K562 (cell line): Measurements from ENCODE around the gene SULT2B1. TPM values are rescaled to one million over a fixed set of nuclear protein-coding genes. Genes with fewer than 3 reads are reported as not detected.

ENCODE experiments used
- ATF1 ChIP-seq, 2 experiments: fragments of 450-650 bp in 1 of 2; IDR thresholded peaks; 2 replicates each; pipeline ENCODE4 v1.6.1; 2016; ENCODE audit warnings: missing compliant biosample characterization in 1 of 2, missing genetic modification characterization in 1 of 2
- CCNT2 ChIP-seq: IDR thresholded peaks from 2 replicates; pipeline ENCODE4 v1.6.1; 2011; ENCODE audit warnings: borderline replicate concordance, low read depth, mild to moderate bottlenecking, moderate library complexity, mixed read lengths, low read length; ENCODE audit not compliant: insufficient read length; ENCODE audit errors: extremely low read depth
- CREM ChIP-seq: IDR thresholded peaks from 2 replicates; pipeline ENCODE4 v1.6.1; 2014; ENCODE audit warnings: antibody characterized with exemption, low read depth
- GMEB1 ChIP-seq: fragments of 250-450 bp; sonication (Bioruptor Pico); IDR thresholded peaks from 2 replicates; pipeline ENCODE4 v1.4.0; 2020; ENCODE audit warnings: mild to moderate bottlenecking
- HEY1 ChIP-seq: fragments of 250-450 bp; sonication (Bioruptor Pico); IDR thresholded peaks from 2 replicates; pipeline ENCODE4 v1.5.0; 2020; ENCODE audit warnings: mild to moderate bottlenecking, moderate library complexity, borderline replicate concordance
- JUND ChIP-seq, 2 experiments: IDR thresholded peaks; 2 replicates in 1 of 2; 3 replicates in 1 of 2; pipeline ENCODE4 v1.6.1; 2011; ENCODE audit warnings: borderline replicate concordance in 2 of 2, low read depth in 2 of 2, low read length in 2 of 2, improper control_type of control experiment in 1 of 2, missing biosample characterization in 1 of 2, missing genetic modification characterization in 1 of 2, missing genetic modification reagents in 1 of 2
- MBD2 ChIP-seq: sonication (generic); IDR thresholded peaks from 2 replicates; pipeline ENCODE4 v1.6.1; 2016; ENCODE audit warnings: low read depth, borderline replicate concordance
- PCBP1 ChIP-seq: fragments of 200-400 bp; formaldehyde crosslinking; IDR thresholded peaks from 2 replicates; pipeline ENCODE4 v1.6.1; 2018; ENCODE audit warnings: mild to moderate bottlenecking, low read depth, low read length; ENCODE audit not compliant: poor library complexity, severe bottlenecking
- RFX7 ChIP-seq: fragments of 250-450 bp; sonication (Bioruptor Pico); IDR thresholded peaks from 2 replicates; pipeline ENCODE4 v1.5.1; 2021; ENCODE audit warnings: mild to moderate bottlenecking
- SAFB ChIP-seq: fragments of 200-400 bp; formaldehyde crosslinking; IDR thresholded peaks from 2 replicates; pipeline ENCODE4 v1.6.1; 2017; ENCODE audit warnings: low read depth, low read length, borderline replicate concordance
- SIX5 ChIP-seq, 2 experiments: IDR thresholded peaks; 2 replicates each; pipeline ENCODE4 v1.6.1; 2011; ENCODE audit warnings: low read length in 2 of 2, borderline replicate concordance in 1 of 2, low read depth in 1 of 2, mild to moderate bottlenecking in 1 of 2, moderate library complexity in 1 of 2; ENCODE audit not compliant: insufficient read depth in 1 of 2
- TBL1XR1 ChIP-seq, 2 experiments: IDR thresholded peaks; 2 replicates each; pipeline ENCODE4 v1.6.1; 2012; ENCODE audit warnings: improper control_type of control experiment in 2 of 2, low read length in 2 of 2, mild to moderate bottlenecking in 1 of 2
- TCF7L2 ChIP-seq: fragments of 150-350 bp; IDR thresholded peaks from 2 replicates; pipeline ENCODE4 v1.6.1; 2016; ENCODE audit warnings: low read depth, mild to moderate bottlenecking, low read length, moderate library complexity
- TFAP4 ChIP-seq: sonication (generic); formaldehyde crosslinking; IDR thresholded peaks from 2 replicates; pipeline ENCODE4 v1.8.0; 2022; ENCODE audit warnings: missing genetic modification reagents, mild to moderate bottlenecking, moderate library complexity, borderline replicate concordance
- XRCC5 ChIP-seq: fragments of 200-400 bp; formaldehyde crosslinking; IDR thresholded peaks from 2 replicates; pipeline ENCODE4 v1.6.1; 2017; ENCODE audit warnings: low read depth, mild to moderate bottlenecking, low read length
- polyA plus RNA-seq, 8 experiments: library from polyadenylated mRNA; depleted of rRNA in 4 of 8; stranded (reverse) in 5 of 8; unstranded in 3 of 8; fragments of >200 nt; fragmentation: Nextera tagmentation in 2 of 8; fragmentation: Illumina TruSeq in 1 of 8; extraction: Ambion mirVana in 2 of 8; extraction: Trizol in 1 of 8; gene quantifications; 2 replicates each; pipeline versions ENCODE4 v1.2.1 to v1.2.3, GENCODE V29; 2011 to 2014; ENCODE audit warnings: inconsistent platforms in 1 of 8, missing spikeins in 1 of 8
- total RNA-seq, 7 experiments: library from RNA; depleted of rRNA in 6 of 7; stranded (reverse); fragments of >200 nt in 6 of 7; fragmentation: Illumina TruSeq in 2 of 7; extraction: Trizol in 2 of 7; gene quantifications; 2 replicates each; pipeline versions ENCODE4 v1.2.1 to v1.2.3, GENCODE V29; 2011 to 2021; ENCODE audit warnings: low replicate concordance in 1 of 7
- TF ChIP-seq, protein P1 (sequence below): sonication (generic); formaldehyde crosslinking; IDR thresholded peaks from 2 replicates; pipeline ENCODE4 v1.8.0; 2022; ENCODE audit warnings: mild to moderate bottlenecking, missing genetic modification reagents
- TF ChIP-seq, protein P2 (sequence below), 2 experiments: IDR thresholded peaks; 2 replicates each; pipeline ENCODE4 v1.6.1; 2011; ENCODE audit warnings: borderline replicate concordance in 1 of 2, control low read depth in 1 of 2, low read depth in 1 of 2, low read length in 1 of 2, mild to moderate bottlenecking in 1 of 2, mixed read lengths in 1 of 2, moderate library complexity in 1 of 2; ENCODE audit not compliant: insufficient read depth in 1 of 2, insufficient read length in 1 of 2, poor library complexity in 1 of 2, severe bottlenecking in 1 of 2; ENCODE audit errors: extremely low read depth in 1 of 2

SULT2B1 gene
- total and polyA plus RNA-seq, 9 of the 15 experiments (the other 6 are each of a cell fraction or from before 2014, with no cell fraction given): 0.09 to 0.62 (median 0.22) TPM; not detected in 2

- TF ChIP-seq, protein P1, sequence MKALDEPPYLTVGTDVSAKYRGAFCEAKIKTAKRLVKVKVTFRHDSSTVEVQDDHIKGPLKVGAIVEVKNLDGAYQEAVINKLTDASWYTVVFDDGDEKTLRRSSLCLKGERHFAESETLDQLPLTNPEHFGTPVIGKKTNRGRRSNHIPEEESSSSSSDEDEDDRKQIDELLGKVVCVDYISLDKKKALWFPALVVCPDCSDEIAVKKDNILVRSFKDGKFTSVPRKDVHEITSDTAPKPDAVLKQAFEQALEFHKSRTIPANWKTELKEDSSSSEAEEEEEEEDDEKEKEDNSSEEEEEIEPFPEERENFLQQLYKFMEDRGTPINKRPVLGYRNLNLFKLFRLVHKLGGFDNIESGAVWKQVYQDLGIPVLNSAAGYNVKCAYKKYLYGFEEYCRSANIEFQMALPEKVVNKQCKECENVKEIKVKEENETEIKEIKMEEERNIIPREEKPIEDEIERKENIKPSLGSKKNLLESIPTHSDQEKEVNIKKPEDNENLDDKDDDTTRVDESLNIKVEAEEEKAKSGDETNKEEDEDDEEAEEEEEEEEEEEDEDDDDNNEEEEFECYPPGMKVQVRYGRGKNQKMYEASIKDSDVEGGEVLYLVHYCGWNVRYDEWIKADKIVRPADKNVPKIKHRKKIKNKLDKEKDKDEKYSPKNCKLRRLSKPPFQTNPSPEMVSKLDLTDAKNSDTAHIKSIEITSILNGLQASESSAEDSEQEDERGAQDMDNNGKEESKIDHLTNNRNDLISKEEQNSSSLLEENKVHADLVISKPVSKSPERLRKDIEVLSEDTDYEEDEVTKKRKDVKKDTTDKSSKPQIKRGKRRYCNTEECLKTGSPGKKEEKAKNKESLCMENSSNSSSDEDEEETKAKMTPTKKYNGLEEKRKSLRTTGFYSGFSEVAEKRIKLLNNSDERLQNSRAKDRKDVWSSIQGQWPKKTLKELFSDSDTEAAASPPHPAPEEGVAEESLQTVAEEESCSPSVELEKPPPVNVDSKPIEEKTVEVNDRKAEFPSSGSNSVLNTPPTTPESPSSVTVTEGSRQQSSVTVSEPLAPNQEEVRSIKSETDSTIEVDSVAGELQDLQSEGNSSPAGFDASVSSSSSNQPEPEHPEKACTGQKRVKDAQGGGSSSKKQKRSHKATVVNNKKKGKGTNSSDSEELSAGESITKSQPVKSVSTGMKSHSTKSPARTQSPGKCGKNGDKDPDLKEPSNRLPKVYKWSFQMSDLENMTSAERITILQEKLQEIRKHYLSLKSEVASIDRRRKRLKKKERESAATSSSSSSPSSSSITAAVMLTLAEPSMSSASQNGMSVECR (CRISPR knock-in tag): 0 out of 2 replicates have a peak, but pooled peaks have one; percentile 52
- TF ChIP-seq TCF7L2 (no peak), JUND (IDR thresholded peaks at IDR 0.05; ENCODE audit: borderline replicate concordance, low read depth, low read length) (0 out of 2 replicates have a peak, but pooled peaks have one; percentile 40), JUND (tag; IDR thresholded peaks at IDR 0.05; ENCODE audit: borderline replicate concordance, low read depth, low read length) (no peak; the same call in 2 of the 3 replicates), CREM (peak; percentile 96), RFX7 (CRISPR knock-in tag) (no peak), SIX5 (IDR thresholded peaks at IDR 0.05; ENCODE audit: borderline replicate concordance in 1 of 2, insufficient read depth in 1 of 2, low read depth in 1 of 2, low read length in 2 of 2) (peak; percentile 58 to 60; a peak in 2 of 4 replicates), TFAP4 (CRISPR knock-in tag) (peak; percentile 62; the same call in 1 of the 2 replicates), GMEB1 (peak; percentile 55; the same call in 1 of the 2 replicates), TBL1XR1 (IDR thresholded peaks at IDR 0.05; ENCODE audit: low read length in 2 of 2) (peak in 1 of 2 experiments; percentile 41; a peak in 1 of 4 replicates), PCBP1 (peak; percentile 23), SAFB (no peak), HEY1 (CRISPR knock-in tag) (no peak), ATF1 (CRISPR knock-in tag; IDR thresholded peaks at IDR 0.05) (peak; percentile 56), ATF1 (tag; IDR thresholded peaks at IDR 0.05) (peak; percentile 91), XRCC5 (no peak), MBD2 (peak; percentile 89; the same call in 1 of the 2 replicates), CCNT2 (peak; percentile 68)
- TF ChIP-seq, protein P2, sequence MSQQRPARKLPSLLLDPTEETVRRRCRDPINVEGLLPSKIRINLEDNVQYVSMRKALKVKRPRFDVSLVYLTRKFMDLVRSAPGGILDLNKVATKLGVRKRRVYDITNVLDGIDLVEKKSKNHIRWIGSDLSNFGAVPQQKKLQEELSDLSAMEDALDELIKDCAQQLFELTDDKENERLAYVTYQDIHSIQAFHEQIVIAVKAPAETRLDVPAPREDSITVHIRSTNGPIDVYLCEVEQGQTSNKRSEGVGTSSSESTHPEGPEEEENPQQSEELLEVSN (IDR thresholded peaks at IDR 0.05; ENCODE audit: borderline replicate concordance in 1 of 2, extremely low read depth in 1 of 2, insufficient read depth in 1 of 2, insufficient read length in 1 of 2, low read depth in 1 of 2, low read length in 1 of 2, poor library complexity in 1 of 2, severe bottlenecking in 1 of 2): peak in 1 of 2 experiments; percentile 47
Measured at GRCh38 chr19:48624067-48624594, 72.2 kb downstream of the SULT2B1 start (continued).
